Hematopoietic multipotent progenitor cell treated with erythropoietin and hydrocortisone succinate and interleukin-3 and kit ligand, for 17 days (in vitro differentiated cells): ENCODE data around the gene SLC17A9.
"Not testable (repeated sequence)": the region's sequence is repeated elsewhere in the genome, so short reads cannot be mapped to it uniquely, and the experiment has no call there.

Source experiments
- DNase-seq: peaks from one replicate; pipeline ENCODE4 v3.0.0-alpha.2; 2015; ENCODE audit warnings: low spot score

The SLC17A9 gene

DNA sequence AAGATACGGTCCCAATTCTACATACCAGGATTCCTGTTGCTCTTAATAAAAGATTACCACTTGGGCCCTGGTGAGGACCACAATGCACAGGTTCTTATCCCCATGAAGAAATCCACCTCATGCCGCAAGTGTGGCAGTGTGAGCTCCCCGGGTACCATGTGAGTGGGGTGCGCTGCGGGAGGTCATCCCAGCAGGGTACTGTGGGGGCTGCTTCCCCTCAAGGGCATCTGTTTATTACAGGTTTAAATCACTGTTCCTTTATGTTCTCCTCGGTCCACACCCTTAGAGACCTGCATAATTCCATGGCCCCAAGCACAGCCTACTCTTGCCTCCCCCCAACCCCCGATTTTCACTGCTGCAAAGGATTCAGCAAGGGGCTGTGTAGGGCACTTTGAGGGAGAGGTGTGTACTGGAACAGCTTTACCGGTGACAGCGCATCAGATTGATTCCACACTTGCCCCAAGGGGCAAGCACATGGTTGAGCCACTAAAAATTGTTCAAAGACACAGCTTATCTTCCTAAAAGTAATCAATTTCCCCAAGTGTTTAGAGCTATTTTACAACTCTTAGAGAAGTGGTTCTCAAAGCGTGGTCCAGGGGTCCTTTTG is 32.4 kb upstream of the SLC17A9 start:
- no peak for DNase-seq

DNA sequence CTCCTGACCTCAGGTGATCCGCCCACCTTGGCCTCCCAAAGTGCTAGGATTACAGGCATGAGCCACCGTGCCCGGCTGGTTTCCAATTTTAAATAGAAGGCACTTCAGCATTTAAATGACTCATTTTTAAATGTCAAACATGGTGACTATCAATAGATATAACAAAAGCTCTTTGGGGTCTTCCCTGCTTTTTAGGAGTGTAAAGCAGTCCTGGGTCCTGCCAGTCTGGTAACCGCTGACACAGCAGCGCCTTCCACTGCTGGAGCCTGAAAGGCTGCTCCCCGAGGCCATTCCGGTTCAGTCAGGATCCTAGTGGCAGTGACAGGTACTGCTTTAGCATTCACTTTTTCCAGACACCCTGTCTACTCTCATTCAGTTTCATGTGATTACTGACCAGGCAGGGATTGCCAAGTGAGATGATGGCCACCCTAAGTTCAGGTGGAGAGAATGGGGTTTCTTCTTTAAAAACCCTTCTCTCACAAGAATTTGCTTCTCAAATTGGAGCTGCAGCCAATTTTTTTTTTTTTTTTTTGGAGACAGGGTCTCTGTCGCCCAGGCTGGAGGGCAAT is 31.3 kb upstream of the SLC17A9 start:
- DNase-seq, result peak; percentile 69

DNA sequence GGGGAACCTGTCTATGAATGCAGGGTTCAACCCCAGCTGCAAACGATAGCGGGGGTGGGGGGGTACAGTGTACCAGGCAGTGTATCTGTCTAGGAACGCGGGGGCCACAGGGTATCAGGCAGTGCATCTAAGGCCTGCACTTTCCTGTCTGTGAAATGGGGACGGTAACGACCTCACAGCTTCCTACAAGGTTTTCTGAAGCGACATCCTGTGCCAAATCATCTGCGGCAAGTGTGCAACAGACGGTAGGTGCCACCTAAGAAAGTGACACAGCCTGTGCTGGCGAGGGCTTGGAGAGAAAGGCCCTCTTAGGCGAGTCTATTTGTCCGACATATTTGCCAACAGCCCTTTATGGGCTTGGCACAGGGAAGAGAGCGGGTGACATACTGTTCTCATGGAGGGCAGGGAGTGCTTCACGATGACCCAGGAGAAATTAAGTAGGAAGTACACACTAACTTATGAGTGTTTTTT is 30.0 kb upstream of the SLC17A9 start:
- no peak for DNase-seq

DNA sequence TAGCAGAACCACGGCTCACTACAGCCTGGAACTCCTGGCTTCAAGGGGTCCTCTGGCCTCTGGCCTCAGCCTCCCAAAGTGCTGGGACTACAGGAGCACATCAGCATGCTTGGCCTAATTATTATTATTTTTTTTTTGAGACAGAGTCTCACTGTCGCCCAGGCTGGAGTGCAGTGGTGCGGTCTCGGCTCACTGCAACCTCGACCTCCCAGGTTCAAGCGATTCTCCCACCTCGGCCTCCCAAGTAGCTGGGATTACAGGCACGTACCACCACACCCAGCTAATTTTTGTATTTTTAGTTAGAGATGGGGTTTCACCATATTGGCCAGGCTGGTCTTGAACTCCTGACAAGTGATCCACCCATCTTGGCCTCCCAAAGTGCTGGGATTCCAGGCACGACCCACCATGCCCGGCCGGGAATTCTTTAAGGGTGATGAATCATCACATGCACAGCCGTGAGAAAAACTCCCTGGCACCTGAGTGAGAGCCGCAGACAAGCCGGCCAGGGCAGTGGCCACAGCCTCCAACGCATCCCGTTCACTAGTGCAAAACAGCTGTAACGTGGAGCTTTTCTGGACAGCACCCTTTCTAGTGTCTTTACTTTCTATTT is 29.3 kb upstream of the SLC17A9 start:
- DNase-seq, result not testable (repeated sequence)

DNA sequence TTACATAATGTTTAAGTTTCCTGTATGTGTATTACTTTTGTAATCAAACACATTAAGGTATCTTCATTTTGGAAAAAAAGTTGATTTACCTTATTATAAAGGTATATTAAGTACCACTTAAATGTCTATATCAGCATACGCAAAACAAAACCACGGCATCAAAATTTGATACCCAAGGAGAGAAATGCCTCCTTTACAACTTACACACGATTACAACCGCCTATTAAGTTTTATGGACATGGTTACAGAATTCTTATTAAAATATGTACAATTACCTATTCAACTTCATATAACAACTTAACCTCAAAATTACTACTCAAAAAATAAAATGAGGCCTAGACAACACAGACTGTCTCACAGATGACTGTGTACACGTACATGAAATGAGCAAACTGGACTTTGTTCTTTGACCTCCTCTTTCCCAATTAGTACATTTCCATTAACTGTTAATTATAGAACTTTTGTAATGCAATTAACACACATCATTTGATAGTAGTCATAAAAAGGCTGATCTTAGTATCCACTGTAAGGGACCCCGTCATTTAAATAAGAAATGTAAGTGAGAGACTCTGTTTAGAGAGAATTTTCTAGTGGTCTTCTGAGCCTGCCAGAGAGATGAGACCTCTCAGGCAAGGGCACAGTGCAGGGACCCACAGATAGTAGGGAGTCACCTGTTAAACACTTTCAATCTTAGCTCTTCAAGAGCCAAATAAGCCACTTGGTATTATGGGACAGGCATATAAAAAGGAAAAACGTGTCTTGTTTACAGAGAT is 28.7 kb upstream of the SLC17A9 start:
- no peak for DNase-seq

DNA sequence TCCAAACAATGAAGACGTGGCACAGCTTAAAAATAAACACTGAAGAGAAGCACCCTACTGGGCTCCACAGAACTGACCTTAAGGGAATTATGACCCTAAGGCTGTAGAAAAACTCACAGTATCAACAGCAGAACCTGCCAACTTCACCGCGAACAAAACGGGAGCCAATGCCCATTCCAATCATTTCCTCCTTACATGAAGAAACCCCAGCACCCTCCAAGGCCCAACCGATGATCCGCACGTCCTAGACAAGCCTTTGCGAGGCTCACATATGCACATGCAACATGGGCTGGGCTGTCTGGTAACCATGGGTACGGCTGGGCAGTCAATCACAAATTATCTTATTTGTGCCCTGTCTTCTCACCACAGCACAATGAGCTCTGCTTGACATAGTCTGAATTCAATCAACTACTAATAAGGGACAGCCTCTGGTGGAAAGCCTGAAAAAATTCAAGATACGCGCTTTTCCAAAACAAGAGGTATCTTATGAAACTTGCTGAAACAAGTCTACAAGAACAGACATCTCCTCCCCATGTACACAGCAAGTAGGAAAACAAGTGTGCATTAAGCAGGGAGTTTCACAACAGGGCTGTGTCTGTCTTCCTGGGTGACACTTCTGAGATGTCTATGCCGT is 27.9 kb upstream of the SLC17A9 start:
- peak; percentile 57 for DNase-seq

DNA sequence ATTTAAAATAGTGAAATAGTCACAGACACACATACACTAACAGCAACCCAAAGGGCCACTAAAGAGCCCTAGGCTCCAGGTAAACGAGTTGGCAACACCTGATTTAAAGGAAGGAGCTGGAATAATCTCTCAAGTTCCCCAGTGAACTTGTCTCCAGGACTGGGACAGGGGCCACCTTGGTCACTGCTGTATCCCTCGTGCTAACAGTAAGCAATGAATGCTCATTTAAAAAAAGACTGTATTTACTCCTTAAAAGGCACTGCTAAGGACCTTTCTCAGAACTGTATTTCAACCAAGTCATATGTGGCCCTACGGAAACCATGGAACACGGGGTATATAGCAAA is 27.5 kb upstream of the SLC17A9 start:
- no peak for DNase-seq

DNA sequence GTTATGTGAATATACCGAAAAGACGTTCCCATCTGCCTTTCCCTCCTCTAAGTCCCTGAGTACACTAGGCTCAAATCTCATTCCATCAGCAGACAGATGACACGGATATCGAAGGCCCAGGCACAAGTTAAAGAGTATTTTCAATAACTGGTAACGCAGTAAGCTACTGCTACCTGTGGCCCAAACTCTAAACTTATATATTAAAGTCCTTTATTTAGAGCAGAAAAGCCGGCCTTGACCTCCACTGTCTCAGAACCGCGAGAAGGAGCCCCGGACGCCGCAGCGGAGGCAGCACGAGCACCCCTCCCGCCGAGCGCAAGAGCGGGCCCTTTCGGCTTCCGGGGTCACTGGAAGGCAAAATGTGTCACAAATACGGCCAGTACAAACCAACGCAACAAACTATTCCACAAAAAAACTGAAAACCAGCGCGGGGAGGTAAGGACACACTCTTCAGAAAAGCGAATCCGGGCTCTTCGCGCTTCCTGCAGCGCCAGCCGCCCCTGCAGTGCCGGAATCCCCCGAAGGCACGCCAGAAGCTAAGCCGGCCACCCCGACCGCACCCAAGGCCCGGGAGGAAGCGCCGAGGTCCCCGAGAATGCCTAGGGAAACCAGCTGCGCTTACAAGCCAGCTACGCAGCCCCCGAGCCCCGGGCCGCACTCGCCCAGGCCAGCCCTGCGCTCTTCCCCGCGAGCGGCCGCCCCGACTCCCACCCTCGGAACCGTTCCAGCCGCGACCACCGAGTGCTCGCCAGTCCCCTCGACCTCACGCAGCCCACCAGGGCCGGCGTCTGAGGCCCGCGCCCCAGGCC is 26.9 kb upstream of the SLC17A9 start:
- DNase-seq, result peak; percentile 58

DNA sequence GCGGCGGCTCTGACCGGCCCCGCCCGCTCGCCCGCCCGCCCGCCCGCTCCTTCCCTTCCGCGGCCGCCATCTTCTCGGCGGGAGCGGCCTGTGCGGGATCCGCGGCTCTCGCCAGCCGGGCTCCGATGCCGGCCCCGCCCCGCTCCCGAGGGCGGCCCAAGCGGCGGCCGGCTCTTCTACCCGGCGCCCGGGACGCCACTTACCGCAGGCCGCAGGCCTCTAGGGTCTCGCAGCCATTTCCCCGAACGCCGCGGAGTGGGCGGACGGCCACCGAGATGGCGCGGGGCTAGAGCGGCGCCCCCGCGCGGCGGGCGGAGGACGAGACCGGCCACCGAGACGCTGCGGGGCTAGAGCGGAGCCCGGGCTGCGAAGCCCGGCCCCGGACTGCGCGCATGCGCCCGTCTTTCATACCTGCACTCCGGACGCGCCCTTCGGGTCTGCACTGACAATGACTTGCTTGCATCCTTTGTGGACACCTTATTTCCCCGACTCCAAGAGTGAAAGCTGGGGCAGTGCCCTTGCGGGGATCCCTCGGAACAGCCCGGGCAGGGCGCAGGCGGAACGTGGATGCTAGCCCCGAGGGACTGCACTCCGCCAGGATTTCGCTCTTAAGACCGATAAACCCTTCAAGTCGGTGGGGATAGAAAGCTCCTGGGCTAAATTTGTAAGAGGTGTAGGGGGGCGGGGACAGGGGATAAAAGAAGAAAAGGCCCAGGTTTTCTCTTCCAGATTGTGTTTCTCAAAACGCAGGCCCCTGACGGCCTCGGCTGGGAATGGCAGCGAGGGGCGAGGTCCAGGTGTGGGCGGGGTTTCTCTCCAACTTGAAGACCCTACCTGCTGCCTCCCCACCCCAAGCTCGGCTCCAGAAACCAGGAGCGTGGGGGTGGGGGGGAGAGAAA is 26.0 kb upstream of the SLC17A9 start, which contains the start of gene DIDO1:
Gene DIDO1 (minus strand): TSS at position 277 of the 899 bp plus-strand sequence.
- DNase-seq, result peak; percentile 94

DNA sequence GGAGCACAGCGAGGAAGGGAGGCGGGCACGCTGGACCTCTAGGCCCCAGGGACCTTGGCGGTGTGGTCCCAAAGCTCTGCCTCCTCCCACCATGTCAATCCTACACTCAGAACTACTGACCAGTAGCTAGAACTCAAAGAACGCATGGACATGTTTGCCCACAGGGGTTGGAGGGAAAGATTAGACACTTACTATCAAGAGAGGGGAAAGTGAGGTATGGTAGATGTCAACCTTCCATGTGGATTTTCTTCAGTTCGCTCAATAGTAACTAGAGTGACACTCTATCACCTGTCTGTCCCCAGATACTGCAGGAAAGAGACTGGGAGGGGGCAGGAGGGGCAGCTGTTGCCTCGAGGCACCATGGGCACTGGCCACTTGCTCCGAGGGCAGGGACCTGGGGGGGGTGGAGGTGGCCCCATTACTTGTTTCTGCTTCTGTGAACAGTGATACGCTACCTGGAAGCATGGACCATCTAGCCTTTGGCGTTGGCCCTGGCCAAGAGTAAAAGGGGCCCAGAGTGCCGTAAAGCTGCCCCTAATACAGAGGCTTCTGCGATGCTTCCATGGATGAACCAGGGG is 25.3 kb upstream of the SLC17A9 start:
- DNase-seq, result no peak

DNA sequence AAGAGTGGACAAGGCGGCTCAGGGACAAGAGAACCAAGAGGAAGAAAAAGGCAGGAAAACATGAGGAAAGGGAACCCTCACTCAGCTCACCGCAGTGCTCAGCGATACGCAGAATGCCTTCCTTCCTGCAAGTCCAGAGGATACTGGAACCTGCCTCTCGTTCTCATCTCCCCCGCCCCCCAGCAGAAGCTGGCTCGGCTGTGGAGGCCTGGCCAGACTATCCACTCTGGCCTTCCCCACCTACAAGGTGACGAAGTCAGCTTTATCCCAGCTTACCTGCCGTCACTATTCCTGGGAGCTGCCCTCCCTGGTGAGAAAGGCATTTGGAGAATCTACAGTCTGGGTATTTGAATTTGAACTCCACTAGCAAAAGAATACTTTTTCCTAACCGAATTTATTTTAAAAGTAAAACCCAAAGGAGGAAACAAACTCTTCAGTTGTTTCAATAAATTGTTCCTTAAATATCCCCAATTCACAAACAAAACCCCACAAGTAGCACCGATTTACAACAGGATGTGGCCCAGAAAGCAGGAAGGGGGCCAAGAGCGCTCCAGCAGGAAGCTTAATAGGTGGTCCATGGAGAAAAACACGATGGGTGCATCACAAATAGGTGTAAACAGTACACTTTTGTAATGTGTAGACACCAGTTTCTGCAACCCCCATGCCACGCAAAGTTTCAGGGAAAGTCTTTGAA is 24.1 kb upstream of the SLC17A9 start:
- no peak for DNase-seq

DNA sequence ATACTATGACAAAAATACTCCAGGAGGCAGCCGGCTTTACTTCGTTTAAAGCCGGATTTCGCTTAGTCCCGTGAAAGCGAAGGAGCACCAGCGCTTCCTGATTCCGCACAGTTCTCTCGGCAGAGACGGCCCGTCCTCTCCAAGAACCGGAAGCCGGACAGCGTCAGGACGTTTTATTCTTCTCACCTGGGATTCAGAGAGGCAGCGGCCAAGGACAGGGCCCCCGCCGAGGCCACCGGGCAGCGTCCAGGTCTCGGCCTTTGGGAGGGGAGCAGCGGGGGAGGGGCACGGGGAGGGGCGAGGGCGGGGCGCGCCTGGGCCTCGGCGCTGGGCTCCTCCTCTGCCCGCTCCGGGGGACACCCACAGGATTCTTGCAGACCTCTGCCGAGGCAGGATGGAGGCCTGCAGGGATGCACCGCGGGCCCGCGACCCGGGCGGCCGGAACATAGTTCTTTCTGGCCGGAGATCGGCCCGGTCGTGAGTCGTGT is 23.4 kb upstream of the SLC17A9 start:
- peak; percentile 64 for DNase-seq

DNA sequence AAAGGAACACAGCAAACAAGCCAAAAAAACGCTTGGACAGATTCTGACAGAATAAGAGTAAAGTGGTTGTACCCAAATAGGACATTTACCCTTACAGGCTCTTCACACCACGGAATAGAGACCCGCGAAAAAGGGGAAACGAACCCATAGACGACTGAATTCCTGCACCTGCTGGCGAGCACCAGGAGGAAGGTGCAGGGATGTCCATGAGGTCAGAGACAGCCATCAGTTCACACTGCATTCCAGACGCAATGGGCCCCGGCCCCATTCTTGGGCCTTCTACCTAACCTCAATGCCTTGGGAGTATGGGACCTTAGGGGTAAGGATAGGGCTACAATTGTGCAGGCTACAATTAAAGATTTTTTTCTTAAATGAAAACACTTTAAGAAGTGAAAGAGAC is 21.0 kb upstream of the SLC17A9 start:
- DNase-seq, result no peak

DNA sequence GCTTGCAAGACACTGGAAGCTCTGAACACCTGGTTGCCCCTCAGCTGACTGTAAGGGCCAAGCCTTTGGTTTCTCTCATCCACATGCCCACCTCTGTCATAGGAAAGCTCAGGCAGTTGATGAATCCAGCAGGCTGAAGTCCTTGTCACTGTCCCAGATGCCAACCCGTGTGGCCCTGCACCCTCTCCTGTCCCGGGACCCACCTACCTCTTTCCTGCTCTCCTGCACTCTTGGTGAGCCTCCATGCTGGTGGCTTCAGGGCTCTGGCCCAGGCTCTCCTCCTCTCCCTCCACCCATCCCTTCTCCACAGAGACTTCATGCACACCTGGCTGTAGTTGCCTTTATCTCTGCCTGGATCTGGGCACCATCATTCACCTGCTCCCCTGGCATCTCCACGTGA is 18.5 kb upstream of the SLC17A9 start:
- no peak for DNase-seq

DNA sequence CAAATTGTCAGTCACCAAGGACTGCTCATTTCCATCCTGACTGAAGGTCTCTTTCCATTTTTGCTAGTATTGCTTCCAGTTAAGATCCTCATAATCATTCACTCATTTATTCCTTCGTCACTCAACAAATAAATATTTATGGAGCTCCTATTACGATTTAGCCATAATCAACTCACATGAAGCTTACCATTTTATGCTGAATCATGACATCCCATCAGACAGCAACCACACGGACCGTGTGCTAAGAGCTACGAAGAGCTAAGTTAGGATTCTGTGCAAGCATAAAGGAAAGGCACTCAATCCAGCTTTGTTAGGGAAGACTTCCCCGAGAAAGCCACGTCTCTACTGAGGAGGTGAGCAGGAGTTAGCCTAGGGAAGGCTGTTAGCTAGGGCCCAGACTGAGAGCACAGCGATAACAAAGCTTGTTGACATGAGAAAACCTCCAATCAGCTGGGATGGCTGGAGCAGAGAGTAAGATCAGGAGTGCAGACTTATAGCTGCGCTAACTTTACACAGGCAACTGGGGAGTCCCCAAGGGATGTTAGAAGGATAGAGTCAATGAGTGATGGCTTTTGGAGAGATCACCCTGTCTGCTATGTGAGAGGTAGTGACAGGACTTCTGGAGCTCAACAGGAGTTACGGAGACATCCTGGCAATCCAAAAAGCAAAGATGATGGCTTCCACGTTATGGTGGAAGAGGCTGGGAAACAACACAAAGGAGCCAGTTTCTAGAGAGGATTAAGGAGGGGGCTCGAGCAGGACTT is 17.1 kb upstream of the SLC17A9 start:
- peak; percentile 60 for DNase-seq

DNA sequence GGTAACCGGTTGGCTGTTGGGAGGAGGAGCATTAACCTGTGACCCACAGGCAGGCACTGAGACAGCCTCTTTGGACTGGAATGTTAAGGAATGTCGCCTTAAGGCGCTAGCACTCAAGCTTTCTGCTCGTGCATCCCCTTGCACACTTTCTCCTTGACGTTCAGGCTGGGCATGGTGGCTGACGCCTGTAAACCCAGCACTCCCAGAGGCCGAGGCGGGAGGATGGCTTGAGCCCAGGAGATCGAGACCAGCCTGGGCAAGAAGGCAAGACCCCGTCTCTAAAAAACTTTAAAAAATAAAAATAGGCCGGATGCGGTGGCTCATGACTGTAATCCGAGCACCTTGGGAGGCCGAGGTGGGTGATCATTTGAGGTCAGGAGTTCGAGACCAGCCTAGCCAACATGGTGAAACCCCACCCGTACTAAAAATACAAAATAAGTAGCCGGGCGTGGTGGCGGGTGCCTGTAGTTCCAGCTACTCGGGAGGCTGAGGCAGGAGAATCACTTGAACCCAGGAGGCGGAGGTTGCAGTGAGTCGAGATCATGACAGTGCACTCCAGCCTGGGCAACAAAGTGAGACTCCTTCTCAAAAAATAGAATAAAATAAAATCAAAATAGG is 16.4 kb upstream of the SLC17A9 start:
- DNase-seq, result no peak

DNA sequence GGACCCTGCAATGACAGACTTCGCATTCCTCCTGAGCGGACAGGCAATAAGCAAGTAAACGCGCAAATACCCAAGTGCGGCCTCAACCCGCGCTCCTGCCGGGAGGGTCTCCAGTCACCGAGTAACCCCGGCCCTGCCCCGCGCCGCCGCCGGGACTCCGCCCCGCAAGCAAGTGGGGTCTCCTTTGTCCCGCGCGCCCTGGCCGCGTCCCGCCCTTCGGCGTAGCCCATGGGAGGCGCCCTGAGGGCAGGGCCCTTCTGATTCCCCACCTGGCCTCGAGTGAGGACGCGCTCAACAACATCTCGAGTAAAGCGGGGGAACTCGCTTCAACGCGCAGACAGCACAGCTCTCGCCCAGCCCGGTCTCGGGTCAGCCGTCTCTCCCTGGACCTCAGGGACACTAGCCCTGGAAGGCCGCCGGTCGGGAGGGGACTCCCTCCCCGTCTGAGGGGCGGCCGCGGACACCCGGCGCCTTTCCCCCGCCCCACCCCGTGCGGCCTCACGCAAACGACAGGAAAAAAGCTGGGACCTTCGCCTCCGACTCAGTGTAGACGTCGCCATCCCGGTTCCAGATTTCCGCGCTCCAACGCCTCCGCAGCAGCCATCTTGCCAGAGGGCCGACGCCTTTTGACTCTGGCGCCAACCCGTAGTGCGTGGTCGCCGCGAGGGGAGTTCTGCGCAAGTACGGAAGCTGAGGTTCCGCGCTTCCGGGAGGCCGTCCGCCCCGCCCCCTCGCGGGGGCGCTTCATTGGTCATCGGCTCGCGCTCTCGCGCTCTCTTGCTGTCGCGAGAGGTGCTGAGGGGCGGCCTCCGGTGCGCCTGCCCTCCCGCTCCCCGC is 15.0 kb upstream of the SLC17A9 start:
- DNase-seq, result peak; percentile 97
